ENCODE results near the gene ANK2.

The ANK2 gene

DNA sequence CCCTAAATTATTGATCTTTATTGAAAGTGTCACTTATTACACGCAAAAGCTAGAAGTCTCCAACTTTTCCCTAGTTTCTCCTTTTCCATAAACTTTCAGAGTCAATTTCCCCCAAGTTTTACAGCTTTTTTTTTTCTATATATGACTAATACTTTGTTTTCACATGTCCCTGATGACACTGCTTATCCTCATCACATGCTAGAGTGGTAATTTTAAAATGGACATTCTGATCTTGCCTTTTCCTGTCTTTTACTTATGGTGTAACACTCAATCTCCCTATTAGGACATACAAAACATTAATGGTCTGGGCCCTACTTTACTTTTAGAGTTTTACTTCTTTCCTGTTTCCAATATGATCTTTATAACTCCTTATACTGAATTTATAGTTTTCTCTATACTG lies 112.6 kb downstream of the ANK2 start:
- TF ChIP-seq, protein P1, sequence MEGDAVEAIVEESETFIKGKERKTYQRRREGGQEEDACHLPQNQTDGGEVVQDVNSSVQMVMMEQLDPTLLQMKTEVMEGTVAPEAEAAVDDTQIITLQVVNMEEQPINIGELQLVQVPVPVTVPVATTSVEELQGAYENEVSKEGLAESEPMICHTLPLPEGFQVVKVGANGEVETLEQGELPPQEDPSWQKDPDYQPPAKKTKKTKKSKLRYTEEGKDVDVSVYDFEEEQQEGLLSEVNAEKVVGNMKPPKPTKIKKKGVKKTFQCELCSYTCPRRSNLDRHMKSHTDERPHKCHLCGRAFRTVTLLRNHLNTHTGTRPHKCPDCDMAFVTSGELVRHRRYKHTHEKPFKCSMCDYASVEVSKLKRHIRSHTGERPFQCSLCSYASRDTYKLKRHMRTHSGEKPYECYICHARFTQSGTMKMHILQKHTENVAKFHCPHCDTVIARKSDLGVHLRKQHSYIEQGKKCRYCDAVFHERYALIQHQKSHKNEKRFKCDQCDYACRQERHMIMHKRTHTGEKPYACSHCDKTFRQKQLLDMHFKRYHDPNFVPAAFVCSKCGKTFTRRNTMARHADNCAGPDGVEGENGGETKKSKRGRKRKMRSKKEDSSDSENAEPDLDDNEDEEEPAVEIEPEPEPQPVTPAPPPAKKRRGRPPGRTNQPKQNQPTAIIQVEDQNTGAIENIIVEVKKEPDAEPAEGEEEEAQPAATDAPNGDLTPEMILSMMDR (IDR thresholded peaks at IDR 0.05) = no peak

DNA sequence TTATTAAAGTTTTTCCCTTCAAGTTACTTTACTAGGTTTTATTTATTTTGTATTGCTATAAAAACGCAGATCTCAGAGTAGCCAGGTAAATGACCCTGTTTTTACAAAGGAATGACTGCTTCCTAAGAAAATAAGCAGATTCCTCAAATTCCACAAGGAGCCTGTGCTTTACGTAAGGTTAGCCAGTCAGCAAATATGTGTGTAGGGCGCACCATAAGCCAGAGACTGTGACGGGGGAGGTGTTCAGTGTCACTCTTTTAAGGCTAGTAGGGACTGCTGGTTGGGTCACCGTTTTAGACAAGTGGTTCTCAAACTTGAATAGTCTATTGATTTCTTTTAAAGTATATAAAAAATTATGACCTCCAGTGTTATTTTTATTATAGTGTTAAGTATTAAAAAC lies 119.9 kb downstream of the ANK2 start:
- TF ChIP-seq, protein P1 (IDR thresholded peaks at IDR 0.05) = no peak

DNA sequence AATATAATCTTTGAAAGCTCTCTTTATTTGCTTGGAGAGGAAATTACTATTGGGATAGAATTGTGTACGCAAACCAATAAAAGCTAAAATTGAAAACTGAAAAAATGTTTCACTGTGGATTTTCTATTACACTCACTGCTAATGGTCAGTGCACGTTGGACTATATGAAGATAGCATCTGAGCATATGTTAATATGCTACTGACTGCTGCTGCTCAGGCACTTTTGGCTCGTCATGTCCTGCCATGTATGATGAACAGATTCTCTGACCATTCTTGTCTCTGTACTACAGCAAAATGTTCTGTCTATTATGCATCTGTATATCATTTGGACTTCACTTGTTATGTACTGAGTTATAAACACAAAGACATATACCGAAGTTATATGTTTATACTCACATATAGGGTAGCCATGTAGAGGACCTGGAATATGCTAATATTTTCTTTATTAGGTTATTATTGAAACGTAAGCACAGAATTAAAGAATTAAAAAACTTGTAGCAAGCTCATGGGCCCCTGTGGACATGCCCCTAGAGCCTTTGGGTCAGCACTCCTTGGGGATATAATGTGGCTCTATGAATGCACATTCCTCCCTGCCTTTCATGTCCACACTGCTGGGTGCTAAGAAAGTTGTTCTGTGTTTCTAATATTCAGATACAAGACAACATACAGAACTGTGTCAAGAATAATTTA lies 120.8 kb downstream of the ANK2 start:
- TF ChIP-seq, protein P1 (IDR thresholded peaks at IDR 0.05) = no peak

DNA sequence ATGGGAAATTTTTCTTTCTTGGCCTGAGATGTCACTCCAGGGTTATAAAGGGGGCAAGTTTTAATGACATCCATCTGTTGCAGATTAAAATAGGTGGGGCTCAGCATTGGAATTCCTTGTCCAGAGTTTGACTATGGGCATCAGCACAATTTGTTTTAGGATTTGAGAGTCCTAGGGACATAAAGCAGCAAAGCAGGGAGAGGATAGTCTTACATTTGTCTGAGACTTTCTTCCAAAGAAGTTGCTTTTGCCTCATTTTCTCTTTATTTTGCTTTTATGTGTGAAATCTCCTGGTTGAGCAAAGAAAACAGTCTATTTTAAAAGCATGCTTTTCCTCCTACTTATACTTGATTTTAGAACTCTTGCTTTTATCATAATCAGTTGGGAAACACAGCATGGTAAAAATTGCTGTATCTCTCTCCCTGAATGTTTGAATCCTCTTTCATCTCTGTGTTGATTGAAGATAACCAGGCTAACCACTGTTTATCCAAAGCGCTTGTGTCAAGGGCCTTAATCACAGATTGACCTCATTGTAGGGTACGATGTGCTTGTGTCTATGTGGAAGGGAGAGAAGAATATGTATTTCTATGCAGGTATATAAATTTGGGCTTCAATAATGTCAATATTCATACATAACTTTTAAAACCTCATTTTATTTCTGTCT lies 121.5 kb downstream of the ANK2 start:
- TF ChIP-seq, protein P1 (IDR thresholded peaks at IDR 0.05) = no peak

DNA sequence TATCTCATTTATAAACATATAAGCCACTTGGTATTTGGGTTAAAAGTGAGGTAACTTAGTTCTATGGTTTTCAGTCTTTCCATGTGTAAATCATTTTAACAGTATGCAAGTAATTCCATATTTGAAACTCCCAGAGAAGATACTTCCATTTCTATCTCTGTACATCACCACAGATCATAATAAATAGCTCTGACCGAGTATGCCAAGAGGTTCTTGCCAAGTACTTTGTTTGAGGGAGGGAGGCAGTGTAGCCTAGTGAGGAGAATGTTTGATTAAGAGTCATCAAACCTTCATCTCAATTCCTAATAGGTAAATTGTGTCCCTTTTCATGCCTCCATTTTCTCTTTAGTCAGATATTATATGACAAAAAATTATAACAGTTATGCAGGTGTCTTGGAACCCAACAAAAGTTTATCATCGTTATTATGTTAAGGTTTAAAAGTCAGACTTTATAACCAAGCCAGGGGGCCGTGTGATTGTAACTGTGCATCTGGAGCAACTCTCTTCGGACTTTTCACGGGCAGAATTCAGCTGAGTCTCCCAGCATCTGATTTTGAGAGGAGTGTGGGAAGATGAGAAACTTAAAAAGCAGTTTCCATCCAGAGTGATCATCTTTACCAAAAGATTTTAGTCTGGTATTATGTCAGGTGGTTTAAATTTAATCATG lies 123.8 kb downstream of the ANK2 start:
- TF ChIP-seq, protein P1 (IDR thresholded peaks at IDR 0.05) = no peak

DNA sequence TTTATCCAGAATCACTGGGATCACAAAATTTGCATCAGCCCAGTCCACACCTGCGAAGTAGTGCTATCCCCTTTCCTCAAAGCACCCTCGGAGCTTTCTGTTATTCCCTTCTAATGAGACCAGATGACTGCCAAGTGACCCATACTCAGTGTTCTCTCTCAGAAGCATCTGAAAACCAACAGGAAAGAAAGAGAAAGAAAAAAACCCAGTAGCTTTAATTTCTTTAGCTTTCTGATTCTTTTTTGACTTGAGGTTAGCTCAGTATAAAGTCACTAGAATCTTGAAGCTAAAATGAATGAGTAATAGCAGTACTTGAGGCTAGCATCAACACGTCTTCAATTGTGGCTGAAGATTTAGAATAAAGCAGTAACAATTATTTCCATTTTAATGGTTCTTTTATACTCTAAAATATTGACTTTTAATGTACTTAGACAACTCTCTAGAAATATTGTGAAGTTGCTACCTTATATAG lies 124.4 kb downstream of the ANK2 start:
- TF ChIP-seq, protein P1 (IDR thresholded peaks at IDR 0.05) = no peak

DNA sequence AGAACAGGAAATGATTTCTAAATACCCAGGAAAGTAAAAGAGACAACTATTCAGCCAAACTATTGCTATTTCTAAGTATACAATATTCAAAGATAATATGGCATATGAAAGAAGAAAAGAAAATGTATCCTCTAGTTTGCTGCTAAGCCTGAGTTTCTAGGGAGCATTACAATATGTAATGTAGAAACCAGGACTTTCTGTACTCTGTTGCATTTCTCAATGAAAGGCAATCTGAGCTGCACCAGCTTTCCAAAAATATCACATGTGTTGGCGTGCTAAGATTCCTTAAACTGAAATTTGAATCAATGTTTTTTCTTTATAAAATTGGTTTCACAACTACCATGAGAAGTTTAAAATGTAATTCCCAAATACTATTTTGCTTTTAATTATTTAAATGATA lies 129.6 kb downstream of the ANK2 start:
- TF ChIP-seq, protein P1 (IDR thresholded peaks at IDR 0.05) = no peak

All from LNCAP (cell line).